Central memory CD8-positive, alpha-beta T cell (primary cell): ENCODE measurements around the gene CHKA.

Experiments used
- ATAC-seq: fragments of 150-1000 bp; cut with Tn5 transposase; replicated peaks from 2 replicates; pipeline ENCODE4 v1.10.0; 2022; ENCODE audit warnings: mild to moderate bottlenecking, moderate FRiP score, moderate number of reproducible peaks; ENCODE audit not compliant: poor library complexity, severe bottlenecking; ENCODE audit errors: extremely low read depth
- DNase-seq, 2 donors: peaks; one replicate each; pipeline ENCODE4 v3.0.0; 2021; ENCODE audit warnings: low spot score in 2 of 2
- H3K27ac Mint-ChIP-seq: one replicate; pipeline ENCODE4 v1.8.0; 2022; ENCODE audit warnings: low read depth, mild to moderate bottlenecking, moderate library complexity, mixed read lengths
- H3K27me3 Mint-ChIP-seq: one replicate; pipeline ENCODE4 v1.8.0; 2022; ENCODE audit warnings: mixed read lengths
- H3K36me3 Mint-ChIP-seq: one replicate; pipeline ENCODE4 v1.8.0; 2022; ENCODE audit warnings: mild to moderate bottlenecking, moderate library complexity, mixed read lengths; ENCODE audit not compliant: insufficient read depth
- H3K4me1 Mint-ChIP-seq: one replicate; pipeline ENCODE4 v1.8.0; 2022; ENCODE audit warnings: mixed read lengths
- H3K4me3 Mint-ChIP-seq: one replicate; pipeline ENCODE4 v1.8.0; 2022; ENCODE audit warnings: mild to moderate bottlenecking, moderate library complexity, mixed read lengths
- H3K9me3 Mint-ChIP-seq: one replicate; pipeline ENCODE4 v1.8.0; 2022; ENCODE audit warnings: mixed read lengths

The CHKA gene

GRCh38 chr11:68140496-68141245 lies 19.5 kb upstream of the CHKA start:
- H3K36me3 Mint-ChIP-seq, result no peaks in the 10 kb centered on the region
- no peak for DNase-seq
- H3K4me3 Mint-ChIP-seq, result no peak overlapping the region
- ATAC-seq, result no peak
- no peak overlapping the region for H3K27ac Mint-ChIP-seq
- H3K27me3 Mint-ChIP-seq, result peaks cover 9% of the 10 kb centered on the region
- no peaks in the 10 kb centered on the region for H3K9me3 Mint-ChIP-seq
- no peaks in the 10 kb centered on the region for H3K4me1 Mint-ChIP-seq

- Mint-ChIP-seq H3K9me3 (no peaks in the 10 kb centered on the region), H3K27me3 (peaks cover 9% of the 10 kb centered on the region), H3K27ac (no peak overlapping the region), H3K36me3 (peaks cover 4% of the 10 kb centered on the region), H3K4me3 (no peak overlapping the region), H3K4me1 (no peaks in the 10 kb centered on the region)
- DNase-seq (no peak), ATAC-seq (no peak)
Measured at GRCh38 chr11:68138237-68138636, 17.0 kb upstream of the CHKA start.

- H3K27me3 Mint-ChIP-seq, result peaks cover 9% of the 10 kb centered on the region
- no peak for DNase-seq
- peaks cover under 1% of the 10 kb centered on the region for H3K9me3 Mint-ChIP-seq
- H3K4me1 Mint-ChIP-seq, result no peaks in the 10 kb centered on the region
- peaks cover 4% of the 10 kb centered on the region for H3K36me3 Mint-ChIP-seq
- no peak overlapping the region for H3K4me3 Mint-ChIP-seq
- no peak overlapping the region for H3K27ac Mint-ChIP-seq
- ATAC-seq, result no peak
Measured at GRCh38 chr11:68137833-68138232, 16.6 kb upstream of the CHKA start.

GRCh38 chr11:68136866-68137265 lies 15.7 kb upstream of the CHKA start:
- H3K36me3 Mint-ChIP-seq, result peaks cover 5% of the 10 kb centered on the region
- no peak for DNase-seq
- no peak overlapping the region for H3K27ac Mint-ChIP-seq
- H3K27me3 Mint-ChIP-seq, result peaks cover 18% of the 10 kb centered on the region
- no peaks in the 10 kb centered on the region for H3K4me1 Mint-ChIP-seq
- no peak for ATAC-seq
- H3K9me3 Mint-ChIP-seq, result peaks cover 10% of the 10 kb centered on the region
- H3K4me3 Mint-ChIP-seq, result no peak overlapping the region

- Mint-ChIP-seq H3K27ac (no peak overlapping the region), H3K4me1 (no peaks in the 10 kb centered on the region), H3K4me3 (no peak overlapping the region), H3K27me3 (peaks cover 19% of the 10 kb centered on the region), H3K36me3 (peaks cover 5% of the 10 kb centered on the region), H3K9me3 (peaks cover 12% of the 10 kb centered on the region)
- DNase-seq (no peak), ATAC-seq (no peak)
Measured at GRCh38 chr11:68135161-68135560, 14.0 kb upstream of the CHKA start.

GRCh38 chr11:68133761-68134160 lies 12.6 kb upstream of the CHKA start:
- no peak for DNase-seq
- no peak overlapping the region for H3K4me3 Mint-ChIP-seq
- peaks cover 5% of the 10 kb centered on the region for H3K36me3 Mint-ChIP-seq
- H3K9me3 Mint-ChIP-seq, result peaks cover 12% of the 10 kb centered on the region
- H3K27ac Mint-ChIP-seq, result no peak overlapping the region
- ATAC-seq, result no peak
- no peaks in the 10 kb centered on the region for H3K4me1 Mint-ChIP-seq
- H3K27me3 Mint-ChIP-seq, result peaks cover 33% of the 10 kb centered on the region

- Mint-ChIP-seq H3K4me1 (no peaks in the 10 kb centered on the region), H3K4me3 (no peak overlapping the region), H3K36me3 (peaks cover 7% of the 10 kb centered on the region), H3K9me3 (peaks cover 12% of the 10 kb centered on the region), H3K27ac (no peak overlapping the region), H3K27me3 (peaks cover 25% of the 10 kb centered on the region)
- ATAC-seq (no peak), DNase-seq (no peak)
Measured at GRCh38 chr11:68130121-68130520, 8.9 kb upstream of the CHKA start.

GRCh38 chr11:68128682-68129327 lies 7.6 kb upstream of the CHKA start:
- Mint-ChIP-seq H3K27me3 (peaks cover 25% of the 10 kb centered on the region), H3K27ac (no peak overlapping the region), H3K4me1 (no peaks in the 10 kb centered on the region), H3K4me3 (no peak overlapping the region), H3K36me3 (peaks cover 4% of the 10 kb centered on the region), H3K9me3 (peaks cover 12% of the 10 kb centered on the region)
- no peak for ATAC-seq
- DNase-seq, result no peak

- Mint-ChIP-seq H3K4me3 (no peak overlapping the region), H3K27ac (no peak overlapping the region), H3K9me3 (peaks cover 12% of the 10 kb centered on the region), H3K36me3 (peaks cover 4% of the 10 kb centered on the region), H3K4me1 (no peaks in the 10 kb centered on the region), H3K27me3 (peaks cover 25% of the 10 kb centered on the region)
- no peak for ATAC-seq
- DNase-seq, result no peak
Measured at GRCh38 chr11:68127714-68128681, 6.8 kb upstream of the CHKA start.

- Mint-ChIP-seq H3K36me3 (peaks cover 4% of the 10 kb centered on the region), H3K9me3 (no peaks in the 10 kb centered on the region), H3K4me1 (peaks cover 3% of the 10 kb centered on the region), H3K27ac (no peak overlapping the region), H3K4me3 (no peak overlapping the region), H3K27me3 (peaks cover 15% of the 10 kb centered on the region)
- ATAC-seq (no peak), DNase-seq (no peak)
Measured at GRCh38 chr11:68125164-68125563, 4.0 kb upstream of the CHKA start.

- no peaks in the 10 kb centered on the region for H3K27me3 Mint-ChIP-seq
- H3K4me3 Mint-ChIP-seq, result peak overlapping the region; percentile 11
- no peaks in the 10 kb centered on the region for H3K9me3 Mint-ChIP-seq
- DNase-seq (no peak), ATAC-seq (no peak)
- H3K27ac Mint-ChIP-seq, result no peak overlapping the region
- H3K4me1 Mint-ChIP-seq, result peaks cover 5% of the 10 kb centered on the region
- peaks cover 4% of the 10 kb centered on the region for H3K36me3 Mint-ChIP-seq
Measured at GRCh38 chr11:68122936-68123539, 1.9 kb upstream of the CHKA start.
